ENCODE results near the gene HERPUD1.

The HERPUD1 gene

GRCh38 chr16:56966093-56966475 lies 34.1 kb downstream of the HERPUD1 start:
- ChIA-PET POLR2A (no interaction called here), CTCF (interaction anchor here (0.6 to 3.4 kb wide), 10 partner anchors 9 to 1309 kb away, joined by 3 to 24 read pairs (median 4); partner anchors contain the start of gene NLRC5)
- no peaks in the 10 kb centered on the region for H3K9me3 ChIP-seq (ENCODE audit: control insufficient read depth, insufficient read depth, low read depth, low read length)

GRCh38 chr16:56967733-56968132 lies 35.8 kb downstream of the HERPUD1 start:
- ChIA-PET CTCF (interaction anchor here (0.7 to 1.2 kb wide), 3 partner anchors 79 to 181 kb away, joined by 3 to 4 read pairs (median 4); no protein-coding TSS in a partner anchor), POLR2A (interaction anchor here (1.1 kb wide), 1 partner anchor 36 kb away, joined by 3 read pairs; no protein-coding TSS in a partner anchor)
- H3K4me1 ChIP-seq (ENCODE audit: control insufficient read depth, insufficient read depth, low read length), result no peaks in the 10 kb centered on the region
- H3K27ac ChIP-seq (ENCODE audit: extremely low read depth, low read depth, low read length), result no peak overlapping the region
- H3K36me3 ChIP-seq (ENCODE audit: control insufficient read depth in 2 of 2, insufficient read depth in 1 of 2, low read length in 2 of 2), result no peaks in the 10 kb centered on the region
- H3K9me3 ChIP-seq (ENCODE audit: control insufficient read depth, insufficient read depth, low read depth, low read length), result no peaks in the 10 kb centered on the region
- no peak for TF ChIP-seq ZNF426 (tag by site-specific recombination; IDR thresholded peaks at IDR 0.05)
- TF ChIP-seq BCL11A (tag by site-specific recombination; IDR thresholded peaks at IDR 0.05; ENCODE audit: low read depth), result no peak
- no peak for TF ChIP-seq ZXDB (tag by site-specific recombination; IDR thresholded peaks at IDR 0.05)
- no peak for TF ChIP-seq ZNF175 (tag by site-specific recombination; IDR thresholded peaks at IDR 0.05)
- TF ChIP-seq KLF10 (tag by site-specific recombination; IDR thresholded peaks at IDR 0.05), result no peak
- no peak for TF ChIP-seq MEIS1 (CRISPR knock-in tag; IDR thresholded peaks at IDR 0.05; ENCODE audit: borderline replicate concordance)
- no peak for TF ChIP-seq ZNF529 (tag by site-specific recombination; IDR thresholded peaks at IDR 0.05; ENCODE audit: insufficient replicate concordance)
- H3K4me3 ChIP-seq (ENCODE audit: low read depth, low read length), result no peak overlapping the region

More at GRCh38 chr16:56966093-56966475, 34.1 kb downstream of the HERPUD1 start:
- no peaks in the 10 kb centered on the region for H3K4me1 ChIP-seq (ENCODE audit: control insufficient read depth, insufficient read depth, low read length)
- no peak overlapping the region for H3K4me3 ChIP-seq (ENCODE audit: low read depth, low read length)
- H3K36me3 ChIP-seq (ENCODE audit: control insufficient read depth in 2 of 2, insufficient read depth in 1 of 2, low read length in 2 of 2), result no peaks in the 10 kb centered on the region
- H3K27ac ChIP-seq (ENCODE audit: extremely low read depth, low read depth, low read length), result no peak overlapping the region
- TF ChIP-seq ZNF350 (tag by site-specific recombination; IDR thresholded peaks at IDR 0.05) (no peak), ZNF335 (tag by site-specific recombination; conservative IDR thresholded peaks at IDR 0.05) (no peak), ZNF658 (tag by site-specific recombination; IDR thresholded peaks at IDR 0.05) (no peak), ZNF280C (tag by site-specific recombination; IDR thresholded peaks at IDR 0.05) (no peak), ZSCAN16 (tag by site-specific recombination; IDR thresholded peaks at IDR 0.05) (no peak), ZNF561 (tag by site-specific recombination; IDR thresholded peaks at IDR 0.05; ENCODE audit: borderline replicate concordance) (no peak), TCF7L2 (IDR thresholded peaks at IDR 0.05; ENCODE audit: borderline replicate concordance, low read depth, low read length) (no peak), ZNF157 (tag by site-specific recombination; IDR thresholded peaks at IDR 0.05) (no peak), ZFP69B (tag by site-specific recombination; IDR thresholded peaks at IDR 0.05) (no peak), YY1 (tag by site-specific recombination; IDR thresholded peaks at IDR 0.05) (no peak), ZNF10 (tag by site-specific recombination; IDR thresholded peaks at IDR 0.05) (no peak), ZNF354C (tag by site-specific recombination; IDR thresholded peaks at IDR 0.05; ENCODE audit: borderline replicate concordance, low read depth) (no peak), ZNF184 (tag by site-specific recombination; IDR thresholded peaks at IDR 0.05) (no peak), ZNF398 (tag by site-specific recombination; IDR thresholded peaks at IDR 0.05) (no peak), GLI4 (tag by site-specific recombination; IDR thresholded peaks at IDR 0.05) (no peak)
- TF ChIP-seq, protein P1, sequence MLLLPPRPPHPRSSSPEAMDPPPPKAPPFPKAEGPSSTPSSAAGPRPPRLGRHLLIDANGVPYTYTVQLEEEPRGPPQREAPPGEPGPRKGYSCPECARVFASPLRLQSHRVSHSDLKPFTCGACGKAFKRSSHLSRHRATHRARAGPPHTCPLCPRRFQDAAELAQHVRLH (tag by site-specific recombination; IDR thresholded peaks at IDR 0.05), result no peak

Data from HEK293 (cell line).